Adrenal gland (tissue), 5 donors: ENCODE measurements around the gene FBXW8.
"Not testable (repeated sequence)": the region's sequence is repeated elsewhere in the genome, so short reads cannot be mapped to it uniquely, and the experiment has no call there.

Experiments
- CTCF ChIP-seq, 6 experiments: fragments of 450-650 bp in 4 of 6; fragments of 200-600 bp in 2 of 6; sonication (generic) in 1 of 6; IDR thresholded peaks; 1 replicate in 5 of 6; 2 replicates in 1 of 6; pipeline versions ENCODE4 v1.5.1 to v1.8.0; 2016 to 2021; ENCODE audit warnings: antibody characterized with exemption in 6 of 6, mild to moderate bottlenecking in 2 of 6, moderate library complexity in 1 of 6
- POLR2A ChIP-seq, 2 donors: fragments of 450-650 bp; IDR thresholded peaks; one replicate each; pipeline ENCODE4 v1.6.1; 2017; ENCODE audit warnings: antibody characterized with exemption in 2 of 2, mild to moderate bottlenecking in 2 of 2, moderate library complexity in 1 of 2
- donor health status: DM: no; HTN: no; CAD: no.

- TF ChIP-seq POLR2A, CTCF (IDR thresholded peaks at IDR 0.05): not testable (repeated sequence)
Observed at GRCh38 chr12:117057626-117058025, 146.9 kb downstream of the FBXW8 start.
